HepG2 (cell line): ENCODE data around the gene RNLS.

Experiments used
- CEBPZ ChIP-seq: IDR thresholded peaks from 2 replicates; pipeline ENCODE4 v1.6.1; 2012; ENCODE audit warnings: low read length, improper control_type of control experiment
- CHD2 ChIP-seq: IDR thresholded peaks from 2 replicates; pipeline ENCODE4 v1.6.1; 2011; ENCODE audit warnings: low read depth, low read length, improper control_type of control experiment
- CTCF ChIP-seq: sonication (generic); formaldehyde crosslinking; IDR thresholded peaks from 2 replicates; pipeline ENCODE4 v1.5.0; 2020; ENCODE audit warnings: mild to moderate bottlenecking, missing genetic modification reagents, moderate library complexity
- KDM1A ChIP-seq: IDR thresholded peaks from 2 replicates; pipeline ENCODE4 v1.6.1; 2016; ENCODE audit warnings: missing compliant biosample characterization
- MAF1 ChIP-seq: sonication (generic); formaldehyde crosslinking; IDR thresholded peaks from 2 replicates; pipeline ENCODE4 v1.5.0; 2020; ENCODE audit warnings: missing genetic modification reagents, borderline replicate concordance
- MEIS1 ChIP-seq: sonication (generic); formaldehyde crosslinking; IDR thresholded peaks from 2 replicates; pipeline ENCODE4 v1.9.0; 2021; ENCODE audit warnings: mild to moderate bottlenecking, missing genetic modification reagents, moderate library complexity, borderline replicate concordance
- TAF15 ChIP-seq: fragments of 200-400 bp; formaldehyde crosslinking; IDR thresholded peaks from one replicate; pipeline ENCODE4 v1.6.1; 2018; ENCODE audit warnings: mild to moderate bottlenecking, low read depth, low read length; ENCODE audit not compliant: poor library complexity, severe bottlenecking
- TCF7L2 ChIP-seq: IDR thresholded peaks from 2 replicates; pipeline ENCODE4 v1.6.1; 2011; ENCODE audit warnings: mild to moderate bottlenecking, low read depth, low read length, moderate library complexity
- USF2 ChIP-seq, 2 experiments: sonication (generic) in 1 of 2; formaldehyde crosslinking in 1 of 2; IDR thresholded peaks; 2 replicates each; pipeline versions ENCODE4 v1.5.1 to v1.6.1; 2011 to 2020; ENCODE audit warnings: borderline replicate concordance in 1 of 2, low read depth in 1 of 2, low read length in 1 of 2, mild to moderate bottlenecking in 1 of 2, missing genetic modification reagents in 1 of 2, moderate library complexity in 1 of 2
- ZMAT3 ChIP-seq: sonication (generic); formaldehyde crosslinking; conservative IDR thresholded peaks from 2 replicates; pipeline ENCODE4 v1.7.0; 2021; ENCODE audit warnings: missing genetic modification reagents
- ZNF207 ChIP-seq: fragments of 450-650 bp; IDR thresholded peaks from 2 replicates; pipeline ENCODE4 v1.6.1; 2016; ENCODE audit warnings: antibody characterized with exemption, borderline replicate concordance
- ZNF326 ChIP-seq: sonication (generic); formaldehyde crosslinking; IDR thresholded peaks from 2 replicates; pipeline ENCODE4 v1.4.0; 2020; ENCODE audit warnings: missing genetic modification reagents, borderline replicate concordance
- ZSCAN29 ChIP-seq: sonication (generic); formaldehyde crosslinking; conservative IDR thresholded peaks from 2 replicates; pipeline ENCODE4 v1.4.0; 2020; ENCODE audit warnings: mild to moderate bottlenecking, missing genetic modification reagents
- ZSCAN9 ChIP-seq: IDR thresholded peaks from 2 replicates; pipeline ENCODE4 v1.6.1; 2016; ENCODE audit warnings: borderline replicate concordance

- TF ChIP-seq CTCF (CRISPR knock-in tag), result no peak
- no peak for TF ChIP-seq CEBPZ
- TF ChIP-seq TAF15, result no peak
- TF ChIP-seq MEIS1 (CRISPR knock-in tag), result no peak
- no peak for TF ChIP-seq KDM1A (CRISPR knock-in tag)
- no peak for TF ChIP-seq ZSCAN9 (CRISPR knock-in tag)
- TF ChIP-seq ZNF207, result no peak
- TF ChIP-seq MAF1 (CRISPR knock-in tag), result no peak
- no peak for TF ChIP-seq ZSCAN29
- TF ChIP-seq ZNF326 (CRISPR knock-in tag), result no peak
- TF ChIP-seq ZMAT3 (CRISPR knock-in tag), result no peak
- no peak for TF ChIP-seq TCF7L2
- TF ChIP-seq CHD2, result no peak
- no peak for TF ChIP-seq USF2 (IDR thresholded peaks at IDR 0.05; ENCODE audit: low read depth, low read length)
- no peak for TF ChIP-seq USF2 (CRISPR knock-in tag; IDR thresholded peaks at IDR 0.05; ENCODE audit: borderline replicate concordance)
Observed at GRCh38 chr10:88230251-88230650, 352.9 kb downstream of the RNLS start.
